ENCODE measurements around the gene IFI44. TPM values are rescaled to one million over a fixed set of nuclear protein-coding genes. Genes with fewer than 3 reads are reported as not detected.

The IFI44 gene
- total and polyA plus RNA-seq, 2 donors from 2014 or later, result 21.9 to 42.3 TPM

DNA sequence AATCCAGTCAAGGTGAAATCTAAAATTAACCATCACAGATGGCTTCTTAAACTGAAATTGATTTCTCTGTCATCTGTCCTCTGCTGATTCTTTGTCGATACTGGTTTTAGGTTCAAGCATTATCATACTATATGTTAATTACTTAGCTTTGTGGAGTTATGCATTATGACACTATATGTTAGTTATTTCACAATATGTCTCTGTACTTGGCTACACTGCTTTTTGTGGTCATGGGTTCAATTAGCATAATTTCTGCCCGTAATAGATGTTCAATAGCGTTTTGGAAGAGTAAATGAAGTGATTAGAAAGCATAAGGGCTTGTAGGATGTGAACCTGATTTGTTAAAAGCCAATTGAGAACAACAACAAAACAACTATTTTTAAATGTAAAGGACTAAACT is 28.2 kb downstream of the IFI44 start:
- Histone ChIP-seq H3K4me1 (ENCODE audit: control insufficient read depth in 2 of 3, insufficient read depth in 2 of 3, low read depth in 1 of 3, low read length in 3 of 3) (no peaks in the 10 kb centered on the region), H3K9me3 (ENCODE audit: control insufficient read depth in 2 of 3, insufficient read depth in 1 of 3, low read length in 3 of 3) (no peaks in the 10 kb centered on the region), H3K27ac (ENCODE audit: low read depth in 2 of 2, low read length in 2 of 2) (no peak overlapping the region), H3K27me3 (ENCODE audit: control insufficient read depth, insufficient read depth, low read length) (no peaks in the 10 kb centered on the region), H3K36me3 (ENCODE audit: control insufficient read depth in 2 of 3, insufficient read depth in 3 of 3, low read length in 3 of 3) (no peaks in the 10 kb centered on the region), H3K4me3 (ENCODE audit: low read length in 3 of 3) (no peak overlapping the region), H3K9ac (ENCODE audit: low read length in 3 of 3) (no peak overlapping the region)
- intact Hi-C loops (cut with DNase I), result loop anchor here (10.0 kb wide), 1 partner anchor 543 kb away; no protein-coding TSS in a partner anchor
- FAIRE-seq, result no peak
- TF ChIP-seq, protein P1, sequence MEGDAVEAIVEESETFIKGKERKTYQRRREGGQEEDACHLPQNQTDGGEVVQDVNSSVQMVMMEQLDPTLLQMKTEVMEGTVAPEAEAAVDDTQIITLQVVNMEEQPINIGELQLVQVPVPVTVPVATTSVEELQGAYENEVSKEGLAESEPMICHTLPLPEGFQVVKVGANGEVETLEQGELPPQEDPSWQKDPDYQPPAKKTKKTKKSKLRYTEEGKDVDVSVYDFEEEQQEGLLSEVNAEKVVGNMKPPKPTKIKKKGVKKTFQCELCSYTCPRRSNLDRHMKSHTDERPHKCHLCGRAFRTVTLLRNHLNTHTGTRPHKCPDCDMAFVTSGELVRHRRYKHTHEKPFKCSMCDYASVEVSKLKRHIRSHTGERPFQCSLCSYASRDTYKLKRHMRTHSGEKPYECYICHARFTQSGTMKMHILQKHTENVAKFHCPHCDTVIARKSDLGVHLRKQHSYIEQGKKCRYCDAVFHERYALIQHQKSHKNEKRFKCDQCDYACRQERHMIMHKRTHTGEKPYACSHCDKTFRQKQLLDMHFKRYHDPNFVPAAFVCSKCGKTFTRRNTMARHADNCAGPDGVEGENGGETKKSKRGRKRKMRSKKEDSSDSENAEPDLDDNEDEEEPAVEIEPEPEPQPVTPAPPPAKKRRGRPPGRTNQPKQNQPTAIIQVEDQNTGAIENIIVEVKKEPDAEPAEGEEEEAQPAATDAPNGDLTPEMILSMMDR (IDR thresholded peaks at IDR 0.05; ENCODE audit: borderline replicate concordance, extremely low read depth, insufficient read depth), result no peak
- DNase-seq, result no peak

DNA sequence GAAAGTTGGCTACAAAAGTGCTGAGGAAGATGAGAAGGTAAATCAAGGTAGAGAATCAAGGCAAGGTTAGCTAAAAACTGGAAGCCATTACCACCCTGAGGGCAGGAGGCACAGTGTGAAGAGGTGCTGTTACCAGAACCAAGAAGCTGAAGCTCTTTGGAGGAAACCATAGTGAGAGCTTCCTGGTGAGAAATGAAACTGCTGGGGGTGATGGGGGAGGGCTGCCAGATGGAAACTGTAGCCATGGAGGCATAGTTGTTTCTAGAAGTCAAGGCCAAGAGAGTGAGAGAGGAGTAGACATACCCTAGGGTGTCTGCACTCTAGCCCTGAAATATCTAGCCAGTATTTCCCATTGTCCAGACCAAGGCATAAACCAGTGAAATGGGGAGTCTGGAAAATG is 28.7 kb downstream of the IFI44 start:
- Histone ChIP-seq H3K27ac (ENCODE audit: low read depth in 2 of 2, low read length in 2 of 2) (no peak overlapping the region), H3K9me3 (ENCODE audit: control insufficient read depth in 2 of 3, insufficient read depth in 1 of 3, low read length in 3 of 3) (no peaks in the 10 kb centered on the region), H3K4me3 (ENCODE audit: low read length in 3 of 3) (no peak overlapping the region), H3K27me3 (ENCODE audit: control insufficient read depth, insufficient read depth, low read length) (no peaks in the 10 kb centered on the region), H3K4me1 (ENCODE audit: control insufficient read depth in 2 of 3, insufficient read depth in 2 of 3, low read depth in 1 of 3, low read length in 3 of 3) (no peaks in the 10 kb centered on the region), H3K36me3 (ENCODE audit: control insufficient read depth in 2 of 3, insufficient read depth in 3 of 3, low read length in 3 of 3) (no peaks in the 10 kb centered on the region), H3K9ac (ENCODE audit: low read length in 3 of 3) (no peak overlapping the region)
- FAIRE-seq (no peak), DNase-seq (no peak)
- intact Hi-C loops (cut with DNase I), result loop anchor here (10.0 kb wide), 1 partner anchor 544 kb away; no protein-coding TSS in a partner anchor
- TF ChIP-seq, protein P1 (IDR thresholded peaks at IDR 0.05; ENCODE audit: borderline replicate concordance, extremely low read depth, insufficient read depth), result no peak

DNA sequence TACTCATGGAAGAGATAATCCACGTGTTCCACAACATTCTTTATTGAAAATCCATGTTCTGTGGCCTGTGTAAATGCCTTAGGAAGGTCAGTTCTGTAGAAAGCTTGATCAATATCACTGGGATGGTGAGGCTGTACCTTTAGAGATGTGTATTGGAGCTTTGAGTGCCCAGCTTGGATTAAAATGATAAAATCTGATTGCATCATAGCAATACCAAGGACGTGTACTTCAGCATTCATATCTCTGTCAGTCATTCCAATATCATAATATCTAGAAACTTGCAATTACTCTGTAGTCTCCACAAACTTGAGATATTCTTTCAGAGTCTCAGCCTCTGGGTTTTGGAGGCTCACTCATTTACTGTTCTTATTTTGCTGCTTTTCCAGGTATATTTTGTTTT is 31.6 kb downstream of the IFI44 start:
- Histone ChIP-seq H3K4me3 (ENCODE audit: low read length in 3 of 3) (no peak overlapping the region), H3K9ac (ENCODE audit: low read length in 3 of 3) (no peak overlapping the region), H3K36me3 (ENCODE audit: control insufficient read depth in 2 of 3, insufficient read depth in 3 of 3, low read length in 3 of 3) (no peaks in the 10 kb centered on the region), H3K9me3 (ENCODE audit: control insufficient read depth in 2 of 3, insufficient read depth in 1 of 3, low read length in 3 of 3) (no peaks in the 10 kb centered on the region), H3K27ac (ENCODE audit: low read depth in 2 of 2, low read length in 2 of 2) (no peak overlapping the region), H3K4me1 (ENCODE audit: control insufficient read depth in 2 of 3, insufficient read depth in 2 of 3, low read depth in 1 of 3, low read length in 3 of 3) (no peaks in the 10 kb centered on the region), H3K27me3 (ENCODE audit: control insufficient read depth, insufficient read depth, low read length) (no peaks in the 10 kb centered on the region)
- intact Hi-C loops (cut with DNase I), result no loop called here
- FAIRE-seq (no peak), DNase-seq (no peak)
- TF ChIP-seq, protein P1 (IDR thresholded peaks at IDR 0.05; ENCODE audit: borderline replicate concordance, extremely low read depth, insufficient read depth), result no peak

DNA sequence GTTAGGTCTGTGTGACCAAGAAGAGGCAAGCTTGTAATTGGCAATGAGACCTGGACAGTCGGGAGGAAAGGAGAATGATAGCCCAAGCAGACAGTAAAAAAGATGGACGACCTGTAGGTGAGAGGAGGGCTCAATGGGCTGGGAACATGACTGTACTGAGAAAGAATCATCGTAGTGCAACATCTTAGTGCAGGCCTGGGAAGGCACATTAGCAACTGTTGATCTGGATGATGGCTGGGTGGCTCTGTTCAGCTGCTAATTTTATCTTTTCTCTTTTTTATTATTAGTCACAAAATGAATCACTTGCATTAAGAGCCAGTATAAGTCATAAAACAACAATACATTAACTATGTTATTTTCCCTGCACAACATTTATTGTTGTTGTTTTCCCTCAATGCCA is 32.9 kb downstream of the IFI44 start:
- Histone ChIP-seq H3K27me3 (ENCODE audit: control insufficient read depth, insufficient read depth, low read length) (no peaks in the 10 kb centered on the region), H3K36me3 (ENCODE audit: control insufficient read depth in 2 of 3, insufficient read depth in 3 of 3, low read length in 3 of 3) (no peaks in the 10 kb centered on the region), H3K27ac (ENCODE audit: low read depth in 2 of 2, low read length in 2 of 2) (no peak overlapping the region), H3K9ac (ENCODE audit: low read length in 3 of 3) (no peak overlapping the region), H3K4me1 (ENCODE audit: control insufficient read depth in 2 of 3, insufficient read depth in 2 of 3, low read depth in 1 of 3, low read length in 3 of 3) (no peaks in the 10 kb centered on the region), H3K4me3 (ENCODE audit: low read length in 3 of 3) (no peak overlapping the region), H3K9me3 (ENCODE audit: control insufficient read depth in 2 of 3, insufficient read depth in 1 of 3, low read length in 3 of 3) (no peaks in the 10 kb centered on the region)
- intact Hi-C loops (cut with DNase I), result no loop called here
- TF ChIP-seq, protein P1 (IDR thresholded peaks at IDR 0.05; ENCODE audit: borderline replicate concordance, extremely low read depth, insufficient read depth), result no peak
- FAIRE-seq, result no peak
- DNase-seq, result no peak
